ENCODE results near the gene CACNA2D3.

GRCh38 chr3:54384279-54384678, 261.9 kb downstream of the CACNA2D3 start:
- no peak for TF ChIP-seq CTCF (conservative IDR thresholded peaks at IDR 0.05)
- no peak for TF ChIP-seq EZH2 (IDR thresholded peaks at IDR 0.05; ENCODE audit: low read depth)

All from PC-9 (cell line).